ENCODE data around the gene TTC3.

TTC3 gene

GRCh38 chr21:37241426-37241825 is 168.4 kb downstream of the TTC3 start:
- Histone ChIP-seq H3K27me3 (no peaks in the 10 kb centered on the region), H3K36me3 (peaks cover 32% of the 10 kb centered on the region), H3K4me1 (no peaks in the 10 kb centered on the region), H3K4me3 (ENCODE audit: low read depth, low read length) (no peak overlapping the region), H3K9me3 (no peaks in the 10 kb centered on the region)
- TF ChIP-seq CTCF (IDR thresholded peaks at IDR 0.05; ENCODE audit: low read depth, low read length), result no peak
- DNase-seq, result no peak

DNA sequence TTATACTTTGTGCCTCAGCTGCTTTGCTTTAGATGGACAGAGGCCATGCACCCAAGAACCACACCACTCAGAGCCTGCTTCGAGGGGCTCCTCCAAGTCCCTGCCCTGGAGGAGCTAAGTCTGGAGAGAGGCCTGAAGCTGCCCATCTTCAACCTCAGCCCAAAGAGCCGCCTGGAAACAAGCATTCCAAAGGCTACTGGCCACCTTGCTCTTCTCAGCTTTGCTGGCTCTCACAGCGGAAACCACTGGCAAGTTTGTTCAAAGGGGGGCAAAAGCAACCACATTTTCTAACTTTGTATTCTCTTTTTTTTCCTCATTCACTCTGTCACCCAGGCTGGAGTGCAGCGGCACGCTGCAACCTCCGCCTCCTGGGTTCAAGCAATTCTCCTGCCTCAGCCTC is 170.9 kb downstream of the TTC3 start:
- Histone ChIP-seq H3K9me3 (no peaks in the 10 kb centered on the region), H3K4me1 (no peaks in the 10 kb centered on the region), H3K27me3 (no peaks in the 10 kb centered on the region), H3K36me3 (peaks cover 13% of the 10 kb centered on the region), H3K4me3 (ENCODE audit: low read depth, low read length) (no peak overlapping the region)
- no peak for DNase-seq
- no peak for TF ChIP-seq CTCF (IDR thresholded peaks at IDR 0.05; ENCODE audit: low read depth, low read length)

DNA sequence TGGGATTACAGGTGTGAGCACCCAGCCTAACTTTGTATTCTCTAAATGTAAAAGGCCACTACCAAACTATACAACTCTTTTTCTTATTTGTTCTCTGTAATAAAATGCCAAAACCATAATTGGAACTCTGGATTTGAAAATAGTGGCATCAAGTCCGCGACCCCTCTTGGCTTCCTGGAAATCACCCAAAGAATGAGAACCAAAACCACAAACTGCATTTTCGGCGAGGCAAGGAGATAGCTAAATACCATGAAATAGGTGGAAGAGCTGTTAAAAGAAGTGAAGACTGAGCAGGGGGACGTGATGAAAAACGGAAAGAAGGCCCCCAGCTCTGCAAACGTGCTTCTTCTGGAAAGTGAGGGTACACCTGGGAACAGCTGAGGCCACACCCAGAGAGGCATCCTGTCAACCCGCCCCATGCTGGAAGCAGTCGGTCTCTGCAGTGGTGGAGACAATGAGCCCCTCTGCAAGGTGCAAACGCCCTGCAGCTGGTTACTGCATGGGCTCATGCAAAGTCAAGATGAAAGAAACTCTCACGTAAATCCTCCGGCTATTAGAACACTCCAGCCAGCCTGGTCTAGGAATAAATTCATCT is 171.5 kb downstream of the TTC3 start:
- Histone ChIP-seq H3K9me3 (no peaks in the 10 kb centered on the region), H3K4me3 (ENCODE audit: low read depth, low read length) (no peak overlapping the region), H3K36me3 (peaks cover 12% of the 10 kb centered on the region), H3K4me1 (no peaks in the 10 kb centered on the region), H3K27me3 (no peaks in the 10 kb centered on the region)
- TF ChIP-seq CTCF (IDR thresholded peaks at IDR 0.05; ENCODE audit: low read depth, low read length), result no peak
- DNase-seq, result no peak

DNA sequence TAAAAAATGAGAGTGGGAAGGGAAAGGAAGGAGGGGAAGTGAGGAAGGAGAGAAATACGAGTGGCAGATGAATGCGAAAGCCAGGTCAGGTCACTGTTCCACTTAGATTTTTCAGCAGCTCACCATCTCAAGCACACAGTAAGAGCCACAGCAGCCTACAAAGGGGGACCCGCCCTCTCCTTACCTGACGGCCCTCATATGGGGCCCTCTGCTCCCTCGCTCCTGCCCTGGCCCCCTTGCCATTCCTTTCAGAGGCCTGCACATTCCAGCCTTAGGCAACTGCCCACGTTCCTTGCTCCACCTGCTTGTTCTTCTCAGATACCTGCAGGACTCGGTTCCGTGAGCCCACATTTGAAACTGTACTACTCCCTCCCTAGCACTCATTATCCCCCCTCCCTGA is 172.1 kb downstream of the TTC3 start:
- peaks cover 6% of the 10 kb centered on the region for H3K36me3 ChIP-seq
- no peak for TF ChIP-seq CTCF (IDR thresholded peaks at IDR 0.05; ENCODE audit: low read depth, low read length)
- DNase-seq, result no peak
- H3K27me3 ChIP-seq, result no peaks in the 10 kb centered on the region
- no peaks in the 10 kb centered on the region for H3K9me3 ChIP-seq
- no peak overlapping the region for H3K4me3 ChIP-seq (ENCODE audit: low read depth, low read length)
- H3K4me1 ChIP-seq, result no peaks in the 10 kb centered on the region

DNA sequence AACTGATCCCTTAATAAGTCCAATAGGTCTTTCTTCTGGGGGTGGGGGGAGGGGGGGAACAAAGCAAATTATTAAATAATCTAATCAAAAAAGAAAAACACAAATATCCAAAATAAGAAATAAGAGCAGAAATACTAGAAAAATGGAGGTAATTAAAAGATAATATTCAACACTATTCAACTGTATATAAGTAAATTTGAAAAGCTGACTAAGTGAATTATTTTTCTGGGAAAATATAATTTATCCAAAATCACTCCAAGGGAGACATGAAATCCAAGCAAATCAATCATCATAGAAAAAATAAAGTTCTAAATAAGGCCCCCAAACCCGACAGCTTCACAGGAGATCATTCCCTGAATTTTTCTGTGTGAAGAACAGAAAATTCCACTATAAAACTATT is 175.2 kb downstream of the TTC3 start:
- no peaks in the 10 kb centered on the region for H3K4me1 ChIP-seq
- H3K4me3 ChIP-seq (ENCODE audit: low read depth, low read length), result no peak overlapping the region
- no peaks in the 10 kb centered on the region for H3K9me3 ChIP-seq
- H3K27me3 ChIP-seq, result no peaks in the 10 kb centered on the region
- DNase-seq, result no peak
- no peaks in the 10 kb centered on the region for H3K36me3 ChIP-seq
- TF ChIP-seq CTCF (IDR thresholded peaks at IDR 0.05; ENCODE audit: low read depth, low read length), result no peak

DNA sequence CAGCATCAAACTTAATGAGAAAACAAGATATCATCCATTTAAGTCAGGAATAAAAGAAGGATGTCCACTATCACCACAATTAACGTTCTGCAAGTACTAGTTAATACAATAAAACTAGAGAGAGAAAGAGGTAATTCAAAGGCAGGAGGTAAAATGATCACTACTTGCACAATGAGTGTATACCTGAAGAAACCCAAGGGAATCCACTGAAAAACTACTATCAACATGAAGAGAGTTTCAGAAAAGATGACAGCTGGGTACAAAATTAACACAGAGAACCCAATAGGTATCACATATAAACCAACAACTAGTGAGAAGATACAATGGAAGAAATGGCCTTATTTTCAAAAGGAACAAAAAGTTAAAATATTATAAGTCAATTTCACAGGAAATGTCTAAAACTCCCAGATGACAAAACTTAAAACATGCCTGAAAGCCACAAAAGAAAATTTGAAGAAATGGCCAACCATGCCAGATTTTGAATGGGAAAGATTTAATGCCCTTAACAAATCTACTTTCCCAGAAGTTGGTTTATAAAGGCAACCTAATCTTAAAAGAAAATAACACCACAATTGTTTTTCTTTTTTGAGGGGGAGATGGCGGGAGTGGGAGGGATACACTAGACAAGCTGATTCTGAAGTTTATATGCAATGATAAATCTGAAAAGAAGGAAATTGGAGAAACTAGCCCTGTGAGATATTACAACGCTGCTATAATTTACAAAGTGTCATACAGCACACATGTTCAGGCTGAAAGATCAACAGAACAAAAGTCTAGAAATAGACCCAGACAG is 176.3 kb downstream of the TTC3 start:
- Histone ChIP-seq H3K27me3 (no peaks in the 10 kb centered on the region), H3K4me1 (no peaks in the 10 kb centered on the region), H3K4me3 (ENCODE audit: low read depth, low read length) (no peak overlapping the region), H3K36me3 (no peaks in the 10 kb centered on the region), H3K9me3 (no peaks in the 10 kb centered on the region)
- no peak for DNase-seq
- no peak for TF ChIP-seq CTCF (IDR thresholded peaks at IDR 0.05; ENCODE audit: low read depth, low read length)

All from BE2C (cell line).